Activated T-helper 1 cell treated with anti-CD3 and anti-CD28 coated beads, Interleukin-12 subunit alpha, Interleukin-12 subunit beta, Interleukin-2, Interleukin-4 antibody, amounts not matched to agents 30 ng/mL and 10 ng/mL and 1 ng/mL, durations not matched to agents 14 hours and 24 hours and 36 hours (primary cell): ENCODE measurements around the gene NNAT. TPM values are rescaled to one million over a fixed set of nuclear protein-coding genes. Genes with fewer than 3 reads are reported as not detected.
"Not testable (repeated sequence)": the region's sequence is repeated elsewhere in the genome, so short reads cannot be mapped to it uniquely, and the experiment has no call there.

Source experiments
- DNase-seq: peaks from one replicate; pipeline ENCODE4 v3.0.0; 2021; ENCODE audit warnings: low spot score
- H3K27ac Mint-ChIP-seq: one replicate; pipeline ENCODE4 v1.8.0; 2021; ENCODE audit warnings: mild to moderate bottlenecking, mixed read lengths
- H3K27me3 Mint-ChIP-seq: one replicate; pipeline ENCODE4 v1.8.0; 2022; ENCODE audit warnings: mild to moderate bottlenecking, moderate library complexity, mixed read lengths; ENCODE audit not compliant: insufficient read depth
- H3K36me3 Mint-ChIP-seq: one replicate; pipeline ENCODE4 v1.8.0; 2021; ENCODE audit warnings: low read depth, mixed read lengths
- H3K4me1 Mint-ChIP-seq: one replicate; pipeline ENCODE4 v1.8.0; 2021; ENCODE audit warnings: low read depth, mixed read lengths
- H3K4me3 Mint-ChIP-seq: one replicate; pipeline ENCODE4 v1.8.0; 2021; ENCODE audit warnings: mild to moderate bottlenecking, moderate library complexity, mixed read lengths
- H3K9me3 Mint-ChIP-seq: one replicate; pipeline ENCODE4 v1.8.0; 2021; ENCODE audit warnings: mixed read lengths
- intact Hi-C: fragments of 100-400 bp; cut with micrococcal nuclease; formaldehyde crosslinking; loops from one replicate; pipeline ENCODE4 v1.15.1; 2024
- total RNA-seq: library from RNA; stranded (reverse); gene quantifications from 2 replicates; pipeline ENCODE4 v1.2.3, GENCODE V29; 2022

The NNAT gene
- total RNA-seq, 1 donor from 2014 or later: 0.29 TPM

- Mint-ChIP-seq H3K9me3 (no peaks in the 10 kb centered on the region), H3K4me3 (no peak overlapping the region), H3K27ac (no peak overlapping the region), H3K27me3 (peaks cover 4% of the 10 kb centered on the region), H3K36me3 (no peaks in the 10 kb centered on the region), H3K4me1 (no peaks in the 10 kb centered on the region)
- intact Hi-C loops: no loop called here
- no peak for DNase-seq
Observed at GRCh38 chr20:37544386-37544785, 23.3 kb downstream of the NNAT start.

DNA sequence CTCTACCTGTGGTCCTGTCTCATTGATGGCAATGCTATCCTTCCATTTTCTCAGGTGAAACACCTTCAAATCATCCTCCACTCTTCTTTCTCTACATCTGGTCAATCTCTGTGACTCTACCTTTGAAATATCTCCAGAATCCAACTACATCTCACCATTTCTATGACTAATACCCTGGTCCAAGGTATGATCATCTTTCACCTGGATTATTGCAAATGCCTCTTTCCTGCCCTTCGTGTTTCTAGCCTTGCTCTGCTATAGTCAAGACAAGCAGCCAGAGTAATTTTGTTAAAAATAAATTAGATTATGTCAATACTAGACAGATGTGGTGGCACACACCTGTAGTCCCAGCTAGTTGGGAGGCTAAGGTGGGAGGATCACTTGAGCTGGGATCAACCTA, 24.5 kb downstream of the NNAT start:
- H3K9me3 Mint-ChIP-seq: no peaks in the 10 kb centered on the region
- no peak for DNase-seq
- H3K27me3 Mint-ChIP-seq: peaks cover 4% of the 10 kb centered on the region
- H3K4me1 Mint-ChIP-seq: no peaks in the 10 kb centered on the region
- intact Hi-C loops: no loop called here
- no peaks in the 10 kb centered on the region for H3K36me3 Mint-ChIP-seq
- H3K27ac Mint-ChIP-seq: no peak overlapping the region
- H3K4me3 Mint-ChIP-seq: no peak overlapping the region

- H3K27ac Mint-ChIP-seq: no peak overlapping the region
- intact Hi-C loops: no loop called here
- H3K4me3 Mint-ChIP-seq: no peak overlapping the region
- no peak for DNase-seq
- peaks cover 5% of the 10 kb centered on the region for H3K4me1 Mint-ChIP-seq
- H3K9me3 Mint-ChIP-seq: no peaks in the 10 kb centered on the region
- no peaks in the 10 kb centered on the region for H3K36me3 Mint-ChIP-seq
- H3K27me3 Mint-ChIP-seq: peaks cover 17% of the 10 kb centered on the region
Observed at GRCh38 chr20:37547912-37548311, 26.9 kb downstream of the NNAT start.

DNA sequence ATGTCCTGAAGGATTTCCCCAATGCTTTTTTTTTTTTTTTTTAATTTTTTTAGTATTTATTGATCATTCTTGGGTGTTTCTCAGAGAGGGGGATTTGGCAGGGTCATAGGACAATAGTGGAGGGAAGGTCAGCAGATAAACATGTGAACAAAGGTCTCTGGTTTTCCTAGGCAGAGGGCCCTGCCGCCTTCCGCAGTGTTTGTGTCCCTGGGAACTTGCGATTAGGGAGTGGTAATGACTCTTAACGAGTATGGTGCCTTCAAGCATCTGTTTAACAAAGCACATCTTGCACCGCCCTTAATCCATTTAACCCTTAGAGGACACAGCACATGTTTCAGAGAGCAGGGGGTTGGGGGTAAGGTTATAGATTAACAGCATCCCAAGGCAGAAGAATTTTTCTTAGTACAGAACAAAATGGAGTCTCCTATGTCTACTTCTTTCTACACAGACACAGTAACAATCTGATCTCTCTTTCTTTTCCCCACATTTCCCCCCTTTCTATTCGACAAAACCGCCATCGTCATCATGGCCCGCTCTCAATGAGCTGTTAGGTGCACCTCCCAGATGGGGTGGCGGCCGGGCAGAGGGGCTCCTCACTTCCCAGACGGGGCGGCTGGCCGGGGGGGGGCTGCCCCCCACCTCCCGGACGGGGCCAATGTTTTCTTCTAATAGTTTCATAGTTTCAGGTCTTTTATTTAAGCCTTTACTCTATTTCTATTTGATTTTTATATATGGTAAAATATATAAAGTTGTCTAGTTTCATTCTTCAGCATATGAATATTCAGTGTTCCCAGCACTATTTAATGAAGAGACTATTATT, 29.3 kb downstream of the NNAT start:
- not testable (repeated sequence) for H3K4me3 Mint-ChIP-seq

GRCh38 chr20:37551660-37552059, 30.6 kb downstream of the NNAT start:
- H3K9me3 Mint-ChIP-seq, H3K36me3 Mint-ChIP-seq, H3K4me1 Mint-ChIP-seq, DNase-seq, H3K4me3 Mint-ChIP-seq, H3K27ac Mint-ChIP-seq, intact Hi-C loops: not testable (repeated sequence)
- peaks cover 25% of the 10 kb centered on the region for H3K27me3 Mint-ChIP-seq

More for the DNA sequence above, 29.3 kb downstream of the NNAT start:
- H3K9me3 Mint-ChIP-seq, H3K4me1 Mint-ChIP-seq, intact Hi-C loops, H3K36me3 Mint-ChIP-seq, DNase-seq, H3K27ac Mint-ChIP-seq: not testable (repeated sequence)
- peaks cover 23% of the 10 kb centered on the region for H3K27me3 Mint-ChIP-seq

- intact Hi-C loops: no loop called here
- peaks cover 28% of the 10 kb centered on the region for H3K27me3 Mint-ChIP-seq
- DNase-seq: no peak
- H3K4me1 Mint-ChIP-seq: peaks cover 5% of the 10 kb centered on the region
- H3K9me3 Mint-ChIP-seq: no peaks in the 10 kb centered on the region
- no peak overlapping the region for H3K4me3 Mint-ChIP-seq
- H3K27ac Mint-ChIP-seq: no peak overlapping the region
- H3K36me3 Mint-ChIP-seq: no peaks in the 10 kb centered on the region
Observed at GRCh38 chr20:37552415-37552814, 31.4 kb downstream of the NNAT start.

DNA sequence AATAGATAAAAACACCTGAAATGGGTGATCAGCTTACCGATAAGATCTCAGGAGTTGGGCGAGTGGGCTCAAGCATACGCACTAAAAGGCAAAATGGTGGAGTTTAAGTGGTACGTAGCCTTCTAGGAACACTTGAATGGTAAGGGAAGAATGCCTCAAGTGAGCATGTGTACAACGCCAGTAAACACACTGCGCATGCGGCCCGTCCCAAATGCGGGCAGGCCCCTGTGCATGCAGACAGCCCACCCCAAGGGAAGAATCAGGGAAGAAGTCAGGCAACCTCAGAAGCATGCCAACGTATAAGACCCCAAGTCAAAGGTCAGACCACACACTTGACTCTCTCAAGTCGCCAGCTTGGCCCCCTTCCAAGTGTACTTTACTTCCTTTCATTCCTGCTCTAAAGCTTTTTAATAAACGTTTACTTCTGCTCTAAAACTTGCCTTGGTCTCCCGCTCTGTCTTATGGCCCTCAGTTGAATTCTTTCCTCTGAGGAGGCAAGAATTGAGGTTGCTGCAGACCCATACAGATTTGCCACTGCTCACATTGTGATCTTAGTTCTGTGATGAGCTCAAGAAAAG, 33.8 kb downstream of the NNAT start:
- H3K27ac Mint-ChIP-seq, DNase-seq, H3K9me3 Mint-ChIP-seq, intact Hi-C loops, H3K4me3 Mint-ChIP-seq, H3K36me3 Mint-ChIP-seq, H3K4me1 Mint-ChIP-seq: not testable (repeated sequence)
- H3K27me3 Mint-ChIP-seq: peaks cover 28% of the 10 kb centered on the region

GRCh38 chr20:37556538-37556937, 35.5 kb downstream of the NNAT start:
- Mint-ChIP-seq H3K9me3 (no peaks in the 10 kb centered on the region), H3K4me1 (peaks cover 5% of the 10 kb centered on the region), H3K27me3 (peaks cover 26% of the 10 kb centered on the region), H3K27ac (no peak overlapping the region), H3K36me3 (no peaks in the 10 kb centered on the region), H3K4me3 (no peak overlapping the region)
- no peak for DNase-seq
- intact Hi-C loops: no loop called here

DNA sequence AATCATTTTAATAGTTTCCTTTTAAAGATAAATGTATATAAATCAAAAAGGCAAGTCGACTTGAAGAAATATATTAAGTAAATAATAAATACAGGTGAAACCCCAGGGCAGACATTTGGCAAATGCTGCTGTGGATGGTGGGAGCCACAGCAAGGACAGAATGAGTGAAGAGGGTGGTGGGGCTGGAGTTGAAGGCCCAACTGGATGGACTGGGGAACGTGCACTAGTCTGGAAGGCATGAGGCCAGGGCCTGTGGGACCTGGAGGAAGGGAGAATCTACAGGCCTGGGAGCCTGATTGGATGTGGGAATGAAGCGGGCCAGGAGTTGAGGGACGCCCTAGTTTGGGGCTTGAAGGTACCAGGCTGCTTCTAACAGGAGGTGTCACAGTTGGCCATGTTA, 37.3 kb downstream of the NNAT start:
- Mint-ChIP-seq H3K27ac (no peak overlapping the region), H3K4me1 (no peaks in the 10 kb centered on the region), H3K27me3 (peaks cover 18% of the 10 kb centered on the region), H3K9me3 (no peaks in the 10 kb centered on the region), H3K36me3 (no peaks in the 10 kb centered on the region), H3K4me3 (no peak overlapping the region)
- intact Hi-C loops: no loop called here
- DNase-seq: no peak

DNA sequence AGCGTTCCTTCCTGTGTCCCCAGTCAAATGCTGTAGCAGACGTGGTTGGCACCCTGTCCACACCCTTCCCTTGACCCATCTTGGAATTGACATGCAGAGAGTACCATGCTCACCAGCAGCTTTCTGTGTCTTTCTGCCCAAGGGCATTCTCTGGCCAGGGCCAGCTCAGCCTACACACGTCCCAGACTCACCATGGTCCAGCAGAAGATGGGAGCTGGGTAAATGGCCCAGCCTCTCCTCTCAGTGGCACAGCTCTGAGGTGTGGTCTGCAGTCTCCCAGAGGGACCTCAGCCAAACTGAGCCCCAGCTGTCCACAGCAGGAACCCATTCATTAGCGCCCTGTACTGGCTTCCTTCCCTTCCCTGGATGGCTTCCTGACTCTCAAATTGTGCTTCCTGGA, 37.7 kb downstream of the NNAT start:
- Mint-ChIP-seq H3K27ac (no peak overlapping the region), H3K27me3 (peaks cover 19% of the 10 kb centered on the region), H3K9me3 (no peaks in the 10 kb centered on the region), H3K4me1 (no peaks in the 10 kb centered on the region), H3K4me3 (no peak overlapping the region), H3K36me3 (no peaks in the 10 kb centered on the region)
- no peak for DNase-seq
- intact Hi-C loops: no loop called here

DNA sequence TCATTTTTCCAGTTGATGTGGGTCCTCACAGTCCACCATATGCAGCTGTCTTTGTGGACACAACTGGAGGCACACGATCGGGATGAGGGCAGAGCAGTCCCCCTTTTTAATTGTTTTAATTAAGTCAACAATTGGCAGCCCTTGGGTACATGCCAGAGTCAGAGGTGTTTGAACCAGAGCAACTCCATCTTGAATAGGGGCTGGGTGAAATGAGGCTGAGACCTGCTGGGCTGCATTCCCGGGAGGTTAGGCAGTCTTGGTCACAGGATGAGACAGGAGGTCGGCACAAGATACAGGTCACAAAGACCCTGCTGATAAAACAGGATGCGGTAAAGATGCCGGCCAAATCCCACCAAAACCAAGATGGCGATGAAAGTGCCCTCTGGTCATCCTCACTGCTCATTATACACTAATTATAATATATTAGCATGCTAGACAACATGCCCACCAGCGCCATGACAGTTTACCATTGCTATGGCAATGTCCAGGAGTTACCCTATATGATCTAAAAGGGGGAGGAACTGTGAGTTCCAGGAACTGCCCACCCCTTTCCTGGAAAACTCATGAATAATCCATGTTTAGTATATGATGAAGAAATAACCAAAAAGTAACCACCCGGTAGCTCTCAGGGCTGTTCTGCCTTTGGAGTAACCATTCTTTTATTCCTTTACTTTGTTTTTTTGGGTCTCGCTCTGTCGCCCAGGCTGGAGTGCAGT, 38.4 kb downstream of the NNAT start:
- no peak overlapping the region for H3K27ac Mint-ChIP-seq
- intact Hi-C loops: no loop called here
- H3K36me3 Mint-ChIP-seq: no peaks in the 10 kb centered on the region
- H3K4me3 Mint-ChIP-seq: no peak overlapping the region
- no peaks in the 10 kb centered on the region for H3K9me3 Mint-ChIP-seq
- H3K4me1 Mint-ChIP-seq: no peaks in the 10 kb centered on the region
- peaks cover 19% of the 10 kb centered on the region for H3K27me3 Mint-ChIP-seq
- DNase-seq: no peak

- no peaks in the 10 kb centered on the region for H3K4me1 Mint-ChIP-seq
- H3K36me3 Mint-ChIP-seq: no peaks in the 10 kb centered on the region
- no peak overlapping the region for H3K4me3 Mint-ChIP-seq
- H3K27ac Mint-ChIP-seq: no peak overlapping the region
- no peak for DNase-seq
- no peaks in the 10 kb centered on the region for H3K9me3 Mint-ChIP-seq
- intact Hi-C loops: no loop called here
- H3K27me3 Mint-ChIP-seq: peaks cover 16% of the 10 kb centered on the region
Observed at GRCh38 chr20:37560629-37561028, 39.6 kb downstream of the NNAT start.
